ENCODE data around the gene C5orf46. TPM values are rescaled to one million over a fixed set of nuclear protein-coding genes. Genes with fewer than 3 reads are reported as not detected.
"Not testable (repeated sequence)": the region's sequence is repeated elsewhere in the genome, so short reads cannot be mapped to it uniquely, and the experiment has no call there.

Gene C5orf46
- total RNA-seq, 1 donor from 2014 or later, result not detected

GRCh38 chr5:147895864-147896263, 10.5 kb downstream of the C5orf46 start:
- DNase-seq (ENCODE audit: low spot score), result no peak

DNA sequence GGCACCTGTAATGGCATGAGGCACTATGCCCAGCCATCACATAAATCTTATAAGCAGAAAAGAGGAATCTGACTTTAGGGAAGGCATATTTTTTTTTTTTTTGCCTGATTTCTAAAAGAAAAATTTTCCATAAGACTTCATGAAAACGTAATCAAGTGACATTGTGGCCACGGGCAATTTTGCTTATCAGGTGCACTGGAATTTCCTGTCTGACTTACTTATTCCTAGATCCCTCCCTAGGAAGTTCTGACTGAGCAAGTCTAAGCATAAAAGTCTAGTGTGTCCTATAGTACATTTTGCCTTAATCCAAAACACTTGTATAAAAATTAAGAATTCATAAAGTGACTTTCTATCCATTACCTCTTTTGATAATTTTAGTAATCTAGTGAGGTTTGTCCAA, 12.5 kb downstream of the C5orf46 start:
- no peak for DNase-seq (ENCODE audit: low spot score)

DNA sequence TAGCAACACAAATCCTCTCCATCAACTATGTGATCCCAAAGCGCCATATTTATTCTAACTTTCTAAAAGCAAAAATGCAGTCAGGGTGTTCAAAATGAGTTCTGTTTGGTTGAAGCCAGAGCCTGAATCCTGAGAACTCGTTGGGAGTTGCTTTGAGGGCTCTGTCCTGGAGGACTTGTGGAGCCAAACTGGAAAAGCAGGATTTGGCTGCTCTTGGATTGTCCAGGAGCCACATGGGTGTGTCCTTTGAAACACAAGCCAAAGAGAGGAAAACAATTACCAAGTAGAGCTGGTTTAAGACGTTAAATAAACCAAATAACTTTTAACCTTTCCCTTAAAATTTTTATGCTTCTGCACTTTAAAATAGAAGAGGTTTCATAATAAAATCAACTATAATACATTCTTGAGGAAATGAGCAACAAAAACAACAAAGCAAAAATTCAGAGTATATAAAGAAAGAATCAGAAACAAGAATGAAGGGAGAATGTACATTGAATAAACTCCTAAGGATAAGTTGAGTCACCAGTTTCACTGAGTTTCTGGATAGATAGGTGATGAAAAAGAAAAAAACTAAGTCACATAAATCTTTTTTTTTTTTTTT, 13.5 kb downstream of the C5orf46 start:
- DNase-seq (ENCODE audit: low spot score), result peak; percentile 42

DNA sequence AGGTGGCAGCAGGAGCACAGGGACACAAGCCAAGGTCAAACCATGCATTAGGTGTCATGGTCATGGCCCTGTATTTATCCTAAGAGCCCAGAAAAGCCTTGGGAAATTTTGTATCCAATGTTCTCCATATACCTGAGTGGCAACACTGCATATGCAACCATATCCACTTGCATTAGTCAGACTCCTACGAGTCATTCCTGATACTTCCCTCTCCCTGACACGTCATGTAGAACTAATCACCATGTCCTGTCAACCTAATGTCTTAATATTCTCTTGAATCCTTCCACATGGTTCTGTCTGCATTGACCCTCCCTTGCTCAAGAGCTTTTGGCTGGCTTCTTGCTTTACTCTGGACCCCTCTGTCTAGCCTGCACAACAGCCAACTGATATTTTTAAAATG, 18.4 kb downstream of the C5orf46 start:
- DNase-seq (ENCODE audit: low spot score), result no peak

- peak; percentile 14 for DNase-seq (ENCODE audit: low spot score)
Observed at GRCh38 chr5:147887026-147887627, 19.2 kb downstream of the C5orf46 start.

DNA sequence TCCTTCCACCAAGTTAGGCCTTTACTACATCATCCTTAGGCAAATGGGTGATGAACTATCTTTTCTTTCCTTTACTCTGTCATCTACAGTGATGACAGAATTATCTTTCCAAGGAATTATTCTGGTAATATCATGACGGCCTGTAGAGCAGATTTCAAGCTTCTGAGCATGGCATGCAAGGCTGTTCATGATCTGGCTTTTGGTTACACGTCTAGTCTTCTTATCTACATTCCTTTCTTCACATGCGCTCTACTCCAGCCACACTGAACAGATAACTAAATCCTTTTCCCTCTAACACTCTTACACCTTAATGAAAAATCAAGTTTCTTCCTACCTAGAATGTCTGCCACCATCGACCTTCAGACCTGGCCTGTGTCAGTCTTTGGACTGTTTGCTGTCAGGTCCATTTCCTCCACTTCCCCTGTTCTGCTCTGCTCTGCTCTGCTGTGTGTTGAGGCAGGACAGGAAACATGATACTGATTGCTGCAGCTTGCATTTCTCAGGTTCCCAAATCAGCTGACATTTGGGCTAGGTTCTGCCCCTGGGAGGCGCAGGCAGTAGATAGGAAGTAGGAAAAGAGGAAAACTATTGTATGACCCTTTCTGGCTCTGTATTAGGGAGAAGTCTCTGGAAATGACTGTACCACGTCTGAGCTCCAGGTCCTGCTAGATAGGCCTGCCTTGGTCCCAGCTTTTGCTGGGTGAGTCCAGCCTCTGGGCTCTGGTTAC, 23.6 kb downstream of the C5orf46 start:
- DNase-seq (ENCODE audit: low spot score), result no peak

- no peak for DNase-seq (ENCODE audit: low spot score)
Observed at GRCh38 chr5:147880487-147880886, 25.9 kb downstream of the C5orf46 start.

GRCh38 chr5:147879784-147880183, 26.6 kb downstream of the C5orf46 start:
- DNase-seq (ENCODE audit: low spot score), result no peak

DNA sequence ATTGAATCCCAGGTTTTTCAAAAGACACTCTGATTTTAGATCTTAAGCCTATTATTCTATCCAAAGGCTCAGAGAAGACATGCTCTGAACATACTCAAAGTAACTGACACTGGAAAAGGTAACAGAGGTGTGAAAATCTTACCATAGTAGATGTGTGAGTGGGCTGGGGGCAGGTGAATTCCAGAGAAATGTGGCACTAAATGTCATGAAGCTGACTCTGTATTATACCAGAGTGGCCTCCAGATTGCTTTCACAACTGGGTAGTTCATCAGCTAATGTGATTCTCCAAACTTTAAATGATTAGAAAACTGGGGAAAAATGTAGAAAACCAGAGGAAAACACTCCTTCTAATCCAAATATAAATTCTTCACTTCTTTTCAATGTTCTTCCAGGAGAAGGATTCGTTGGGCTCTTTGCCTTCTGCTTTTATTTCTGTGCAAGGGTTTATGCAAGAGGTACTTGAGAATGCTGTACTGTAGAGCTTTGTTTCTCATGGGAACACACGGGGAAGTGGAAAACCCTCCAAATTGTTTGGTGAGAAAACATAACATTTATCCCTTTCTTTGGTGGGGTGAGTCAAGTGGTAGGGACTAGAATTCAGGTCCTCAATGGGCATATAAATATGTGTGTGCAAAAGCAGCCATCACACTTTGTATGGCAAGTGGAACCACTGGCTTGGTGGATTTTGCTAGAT, 28.1 kb downstream of the C5orf46 start, which contains the start of gene SCGB3A2:
Gene SCGB3A2, plus strand, starts transcription at position 646 of the 694 bp plus-strand sequence. CDS start 93 bp downstream, outside the sequence.
- DNase-seq (ENCODE audit: low spot score), result no peak

- DNase-seq (ENCODE audit: low spot score), result no peak
Observed at GRCh38 chr5:147876626-147877025, 29.7 kb downstream of the C5orf46 start.

GRCh38 chr5:147876141-147876540, 30.2 kb downstream of the C5orf46 start:
- no peak for DNase-seq (ENCODE audit: low spot score)

DNA sequence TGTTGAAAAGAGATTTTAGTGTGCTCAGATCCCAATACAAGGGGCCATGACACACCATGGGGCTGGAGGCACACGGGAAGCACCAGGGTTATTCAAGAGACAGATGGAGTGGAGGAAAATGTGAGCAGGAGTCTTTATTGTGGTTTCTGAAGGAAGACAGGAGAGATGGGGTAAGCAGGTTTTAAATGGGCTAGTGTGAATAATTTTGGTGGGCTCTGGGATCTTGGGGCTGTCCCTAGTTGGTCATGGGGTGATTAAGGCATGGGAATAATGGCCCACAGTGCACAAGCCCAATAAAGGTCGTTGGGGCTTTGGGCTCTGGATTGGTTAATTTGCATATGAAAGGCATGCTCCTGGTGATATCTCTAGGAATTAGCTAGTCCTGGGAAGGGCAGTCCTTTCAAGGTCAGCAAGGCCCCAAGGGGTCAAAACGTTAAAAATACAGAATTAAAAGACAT, 31.4 kb downstream of the C5orf46 start:
- DNase-seq (ENCODE audit: low spot score), result no peak

DNA sequence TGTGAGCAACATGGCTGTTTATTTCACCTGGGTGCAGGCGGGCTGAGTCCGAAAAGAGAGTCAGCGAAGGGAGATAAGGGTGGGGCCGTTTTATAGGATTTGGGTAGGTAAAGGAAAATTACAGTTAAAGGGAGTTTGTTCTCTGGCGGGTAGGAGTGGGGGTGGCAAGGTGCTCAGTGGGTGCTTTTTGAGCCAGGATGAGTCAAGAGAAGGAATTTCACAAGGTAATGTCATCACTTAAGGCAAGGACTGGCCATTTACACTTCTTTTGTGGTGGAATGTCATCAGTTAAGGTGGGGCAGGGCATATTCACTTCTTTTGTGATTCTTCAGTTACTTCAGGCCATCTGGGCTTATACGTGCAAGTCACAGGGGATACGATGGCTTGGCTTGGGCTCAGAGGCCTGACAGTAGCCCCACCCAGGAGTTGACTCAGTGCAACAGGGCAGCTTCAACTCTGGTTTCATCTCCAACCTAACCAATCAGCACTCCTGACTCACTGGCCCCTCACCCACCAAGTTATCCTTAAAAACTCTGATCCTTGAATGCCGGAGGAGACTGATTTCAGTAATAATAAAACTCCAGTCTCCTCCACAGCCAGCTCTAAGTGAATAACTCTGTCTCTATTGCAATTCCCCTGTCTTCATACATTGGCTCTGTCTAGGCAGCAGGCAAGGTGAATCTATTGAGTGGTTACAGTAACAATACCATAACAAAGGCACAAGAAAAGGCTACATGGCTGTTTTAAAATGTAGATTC, 32.0 kb downstream of the C5orf46 start:
- not testable (repeated sequence) for DNase-seq (ENCODE audit: low spot score)

- not testable (repeated sequence) for DNase-seq (ENCODE audit: low spot score)
Observed at GRCh38 chr5:147872744-147873435, 33.4 kb downstream of the C5orf46 start.

GRCh38 chr5:147871980-147872549, 34.3 kb downstream of the C5orf46 start:
- DNase-seq (ENCODE audit: low spot score), result not testable (repeated sequence)

GRCh38 chr5:147869892-147870291, 36.4 kb downstream of the C5orf46 start:
- DNase-seq (ENCODE audit: low spot score), result not testable (repeated sequence)

DNA sequence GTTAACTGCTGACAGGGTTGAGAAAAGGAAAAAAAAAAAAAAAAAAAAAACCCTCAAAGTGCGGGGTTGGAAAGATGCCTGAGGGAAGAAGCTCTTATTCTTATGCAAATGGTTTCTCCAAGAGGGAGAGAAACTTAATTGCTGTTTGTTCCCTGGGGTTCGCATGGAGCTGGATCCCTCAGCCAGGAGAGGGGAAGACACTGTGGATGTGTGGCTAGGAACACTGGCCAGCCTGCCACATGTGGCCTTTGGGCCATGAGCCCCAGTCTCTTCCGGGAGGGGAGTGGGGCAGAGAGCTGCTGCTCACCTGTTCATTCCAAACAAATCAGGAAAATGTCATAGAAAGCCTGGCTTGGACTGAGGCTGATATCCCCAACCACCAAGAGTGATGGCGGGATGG, 37.2 kb downstream of the C5orf46 start:
- no peak for DNase-seq (ENCODE audit: low spot score)

DNA sequence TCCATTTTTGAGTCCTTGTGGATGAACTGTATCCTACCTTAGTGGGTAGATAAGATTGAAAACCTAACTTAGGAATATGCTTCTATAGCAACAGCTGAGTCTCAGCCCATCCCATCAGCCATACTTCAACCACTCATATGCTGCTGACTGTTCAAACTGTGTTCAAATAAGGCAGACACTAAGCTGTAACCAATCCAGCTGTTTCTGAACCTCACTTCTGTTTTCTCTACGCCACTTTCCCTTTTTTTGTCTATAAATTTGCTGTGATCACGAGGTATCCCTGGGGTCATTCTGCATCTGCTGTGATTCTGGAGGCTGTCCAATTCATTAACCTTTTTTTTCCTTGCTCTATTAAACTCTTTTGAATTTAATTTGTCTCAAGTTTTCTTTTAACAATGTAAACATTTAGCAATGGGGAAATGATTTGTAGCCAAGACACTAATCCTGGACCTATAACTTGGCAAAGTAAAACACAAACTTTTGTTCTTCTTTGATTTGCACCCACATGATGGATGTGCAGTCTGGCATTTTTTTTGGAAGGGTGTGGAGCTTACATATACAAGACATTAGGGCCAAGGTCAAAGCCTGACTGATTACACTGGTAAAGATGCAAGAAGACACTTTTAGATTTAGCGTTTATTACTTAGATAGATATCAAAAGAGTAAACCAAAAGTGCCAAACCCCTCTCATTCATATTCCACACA, 42.7 kb downstream of the C5orf46 start:
- no peak for DNase-seq (ENCODE audit: low spot score)

- peak; percentile 63 for DNase-seq (ENCODE audit: low spot score)
Observed at GRCh38 chr5:147860641-147861025, 45.7 kb downstream of the C5orf46 start.

All from mucosa of gallbladder (tissue), 1 donor.